Measurements from ENCODE around the gene ATP5IF1.

DNA sequence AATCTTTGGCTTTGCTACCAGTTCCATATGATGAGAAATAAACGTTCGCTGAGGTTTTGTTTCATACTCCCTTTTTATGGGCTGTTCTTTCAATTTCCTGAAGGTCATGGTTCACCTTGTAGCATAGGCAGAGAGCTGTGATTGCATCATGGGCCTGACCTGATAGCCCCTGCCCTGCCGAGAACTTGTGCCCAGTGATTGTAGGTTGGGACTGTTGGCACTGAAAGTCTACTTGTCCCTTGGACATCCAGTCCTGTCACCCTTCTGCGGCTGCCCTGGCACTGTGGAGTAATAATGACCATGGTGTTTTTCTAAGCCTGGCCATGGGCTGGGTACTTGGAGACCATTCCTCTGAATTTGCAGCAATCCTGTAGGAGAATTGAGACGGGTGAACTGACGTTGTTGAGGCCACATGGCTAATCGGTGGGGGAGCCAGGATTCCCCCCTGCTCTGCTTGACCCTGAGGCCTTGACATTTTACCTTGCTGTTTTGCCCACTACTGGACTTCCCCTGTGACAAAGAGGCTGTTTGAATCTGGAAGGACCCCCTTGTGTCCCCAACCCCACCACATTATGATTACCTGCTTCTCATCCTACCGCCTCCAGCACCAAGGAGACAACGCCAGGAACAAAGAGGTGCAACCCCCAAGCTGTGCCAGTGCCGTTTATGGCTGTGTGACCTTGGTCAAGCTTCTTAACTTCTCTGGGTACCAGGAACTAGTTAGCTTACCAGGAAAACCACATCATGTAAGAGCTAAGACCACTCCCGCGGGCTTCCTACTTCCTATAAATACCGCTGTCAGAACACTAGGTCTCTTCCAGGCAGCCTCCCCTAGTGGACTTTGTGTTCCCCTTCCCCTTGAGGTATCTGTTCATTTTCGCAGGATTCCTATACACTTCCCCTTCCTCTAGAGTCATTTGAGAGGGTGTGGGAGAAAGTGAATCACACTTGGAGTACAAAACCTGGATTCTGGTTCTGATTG is 46.8 kb downstream of the ATP5IF1 start:
- TF ChIP-seq, protein P1, sequence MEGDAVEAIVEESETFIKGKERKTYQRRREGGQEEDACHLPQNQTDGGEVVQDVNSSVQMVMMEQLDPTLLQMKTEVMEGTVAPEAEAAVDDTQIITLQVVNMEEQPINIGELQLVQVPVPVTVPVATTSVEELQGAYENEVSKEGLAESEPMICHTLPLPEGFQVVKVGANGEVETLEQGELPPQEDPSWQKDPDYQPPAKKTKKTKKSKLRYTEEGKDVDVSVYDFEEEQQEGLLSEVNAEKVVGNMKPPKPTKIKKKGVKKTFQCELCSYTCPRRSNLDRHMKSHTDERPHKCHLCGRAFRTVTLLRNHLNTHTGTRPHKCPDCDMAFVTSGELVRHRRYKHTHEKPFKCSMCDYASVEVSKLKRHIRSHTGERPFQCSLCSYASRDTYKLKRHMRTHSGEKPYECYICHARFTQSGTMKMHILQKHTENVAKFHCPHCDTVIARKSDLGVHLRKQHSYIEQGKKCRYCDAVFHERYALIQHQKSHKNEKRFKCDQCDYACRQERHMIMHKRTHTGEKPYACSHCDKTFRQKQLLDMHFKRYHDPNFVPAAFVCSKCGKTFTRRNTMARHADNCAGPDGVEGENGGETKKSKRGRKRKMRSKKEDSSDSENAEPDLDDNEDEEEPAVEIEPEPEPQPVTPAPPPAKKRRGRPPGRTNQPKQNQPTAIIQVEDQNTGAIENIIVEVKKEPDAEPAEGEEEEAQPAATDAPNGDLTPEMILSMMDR (IDR thresholded peaks at IDR 0.05) = no peak
- TF ChIP-seq POLR2A (IDR thresholded peaks at IDR 0.05) = no peak
